ENCODE results near the gene CDC42BPA. TPM values are rescaled to one million over a fixed set of nuclear protein-coding genes. Genes with fewer than 3 reads are reported as not detected.
"Not testable (repeated sequence)": the region's sequence is repeated elsewhere in the genome, so short reads cannot be mapped to it uniquely, and the experiment has no call there.

Gene CDC42BPA
- total RNA-seq, 2 experiments from 2014 or later = 6.0 to 7.8 TPM

- no peak overlapping the region for H3K4me3 Mint-ChIP-seq
- ChIA-PET POLR2A (no interaction called here), CTCF (no interaction called here)
- no peak for DNase-seq
- no peak for ATAC-seq
- H3K36me3 Mint-ChIP-seq (ENCODE audit: low read depth) = no peaks in the 10 kb centered on the region
- H3K27me3 Mint-ChIP-seq = peaks cover 2% of the 10 kb centered on the region
- H3K27ac Mint-ChIP-seq = no peak overlapping the region
- no peaks in the 10 kb centered on the region for H3K9me3 Mint-ChIP-seq (ENCODE audit: low read depth)
- intact Hi-C loops (cut with DNase I, micrococcal nuclease) = no loop called here
- no peaks in the 10 kb centered on the region for H3K4me1 Mint-ChIP-seq
Measured at GRCh38 chr1:227134686-227135314, 183.5 kb downstream of the CDC42BPA start.

DNA sequence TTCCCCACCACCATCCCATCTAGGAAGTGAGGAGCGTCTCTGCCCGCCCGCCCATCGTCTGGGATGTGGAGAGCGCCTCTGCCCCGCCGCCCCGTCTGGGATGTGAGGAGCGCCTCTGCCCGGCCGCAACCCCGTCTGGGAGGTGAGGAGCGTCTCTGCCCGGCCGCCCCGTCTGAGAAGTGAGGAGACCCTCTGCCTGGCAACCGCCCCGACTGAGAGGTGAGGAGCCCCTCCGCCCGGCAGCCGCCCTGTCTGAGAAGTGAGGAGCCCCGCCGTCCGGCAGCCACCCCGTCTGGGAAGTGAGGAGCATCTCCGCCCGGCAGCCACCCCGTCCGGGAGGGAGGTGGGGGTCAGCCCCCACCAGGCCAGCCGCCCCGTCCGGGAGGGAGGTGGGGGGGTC, 185.6 kb downstream of the CDC42BPA start:
- H3K36me3 Mint-ChIP-seq (ENCODE audit: low read depth); H3K27ac Mint-ChIP-seq; POLR2A ChIA-PET; CTCF ChIA-PET; DNase-seq; H3K4me1 Mint-ChIP-seq; ATAC-seq; H3K9me3 Mint-ChIP-seq (ENCODE audit: low read depth); H3K4me3 Mint-ChIP-seq; intact Hi-C loops (cut with DNase I, micrococcal nuclease); H3K27me3 Mint-ChIP-seq: not testable (repeated sequence)

GRCh38 chr1:227131193-227131592, 187.1 kb downstream of the CDC42BPA start:
- no peak for ATAC-seq
- no peaks in the 10 kb centered on the region for H3K4me1 Mint-ChIP-seq
- no peaks in the 10 kb centered on the region for H3K9me3 Mint-ChIP-seq (ENCODE audit: low read depth)
- ChIA-PET POLR2A (no interaction called here), CTCF (no interaction called here)
- H3K27me3 Mint-ChIP-seq = peaks cover 2% of the 10 kb centered on the region
- H3K4me3 Mint-ChIP-seq = no peak overlapping the region
- H3K36me3 Mint-ChIP-seq (ENCODE audit: low read depth) = no peaks in the 10 kb centered on the region
- H3K27ac Mint-ChIP-seq = no peak overlapping the region
- intact Hi-C loops (cut with DNase I, micrococcal nuclease) = no loop called here
- no peak for DNase-seq

- intact Hi-C loops (cut with DNase I, micrococcal nuclease) = no loop called here
- H3K4me3 Mint-ChIP-seq = no peak overlapping the region
- DNase-seq (no peak), ATAC-seq (no peak)
- H3K4me1 Mint-ChIP-seq = no peaks in the 10 kb centered on the region
- H3K27me3 Mint-ChIP-seq = no peaks in the 10 kb centered on the region
- no peaks in the 10 kb centered on the region for H3K9me3 Mint-ChIP-seq (ENCODE audit: low read depth)
- ChIA-PET CTCF (no interaction called here), POLR2A (no interaction called here)
- H3K27ac Mint-ChIP-seq = no peak overlapping the region
- no peaks in the 10 kb centered on the region for H3K36me3 Mint-ChIP-seq (ENCODE audit: low read depth)
Measured at GRCh38 chr1:227127891-227128290, 190.4 kb downstream of the CDC42BPA start.

GRCh38 chr1:227125929-227126545, 192.3 kb downstream of the CDC42BPA start:
- intact Hi-C loops (cut with DNase I, micrococcal nuclease) = no loop called here
- Mint-ChIP-seq H3K4me3 (no peak overlapping the region), H3K36me3 (ENCODE audit: low read depth) (no peaks in the 10 kb centered on the region), H3K27me3 (no peaks in the 10 kb centered on the region), H3K4me1 (no peaks in the 10 kb centered on the region), H3K27ac (no peak overlapping the region), H3K9me3 (ENCODE audit: low read depth) (no peaks in the 10 kb centered on the region)
- ATAC-seq (no peak), DNase-seq (no peak)
- POLR2A ChIA-PET = no interaction called here
- CTCF ChIA-PET = no interaction called here

- Mint-ChIP-seq H3K9me3 (ENCODE audit: low read depth) (no peaks in the 10 kb centered on the region), H3K4me3 (no peak overlapping the region), H3K27ac (no peak overlapping the region), H3K4me1 (no peaks in the 10 kb centered on the region), H3K27me3 (no peaks in the 10 kb centered on the region), H3K36me3 (ENCODE audit: low read depth) (no peaks in the 10 kb centered on the region)
- CTCF ChIA-PET = interaction anchor here (0.5 to 0.7 kb wide), 2 partner anchors 220 to 482 kb away, joined by 3 read pairs; no protein-coding TSS in a partner anchor
- no peak for ATAC-seq
- intact Hi-C loops (cut with DNase I, micrococcal nuclease) = no loop called here
- DNase-seq = no peak
- POLR2A ChIA-PET = no interaction called here
Measured at GRCh38 chr1:227124473-227124872, 193.8 kb downstream of the CDC42BPA start.

DNA sequence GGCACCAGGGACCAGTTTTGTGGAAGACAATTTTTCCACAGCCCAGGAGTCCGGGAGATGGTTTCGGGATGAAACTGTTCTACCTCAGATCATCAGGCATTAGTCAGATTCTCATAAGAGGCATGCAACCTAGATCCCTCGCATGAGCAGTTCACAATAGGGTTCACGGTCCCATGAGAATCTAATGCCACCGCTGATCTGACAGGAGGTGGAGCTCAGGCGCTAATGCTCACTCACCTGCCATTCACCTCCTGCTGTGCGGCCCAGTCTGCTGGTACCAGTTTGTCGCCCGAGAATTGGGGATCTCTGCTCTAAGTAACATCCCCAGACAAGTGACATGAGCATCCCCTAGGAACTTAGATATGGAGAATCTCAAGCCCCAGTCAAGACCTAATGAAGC, 197.5 kb downstream of the CDC42BPA start:
- ATAC-seq (no peak), DNase-seq (no peak)
- no peak overlapping the region for H3K27ac Mint-ChIP-seq
- CTCF ChIA-PET = no interaction called here
- H3K27me3 Mint-ChIP-seq = no peaks in the 10 kb centered on the region
- no peaks in the 10 kb centered on the region for H3K36me3 Mint-ChIP-seq (ENCODE audit: low read depth)
- POLR2A ChIA-PET = no interaction called here
- no peaks in the 10 kb centered on the region for H3K9me3 Mint-ChIP-seq (ENCODE audit: low read depth)
- intact Hi-C loops (cut with DNase I, micrococcal nuclease) = no loop called here
- no peaks in the 10 kb centered on the region for H3K4me1 Mint-ChIP-seq
- H3K4me3 Mint-ChIP-seq = no peak overlapping the region

DNA sequence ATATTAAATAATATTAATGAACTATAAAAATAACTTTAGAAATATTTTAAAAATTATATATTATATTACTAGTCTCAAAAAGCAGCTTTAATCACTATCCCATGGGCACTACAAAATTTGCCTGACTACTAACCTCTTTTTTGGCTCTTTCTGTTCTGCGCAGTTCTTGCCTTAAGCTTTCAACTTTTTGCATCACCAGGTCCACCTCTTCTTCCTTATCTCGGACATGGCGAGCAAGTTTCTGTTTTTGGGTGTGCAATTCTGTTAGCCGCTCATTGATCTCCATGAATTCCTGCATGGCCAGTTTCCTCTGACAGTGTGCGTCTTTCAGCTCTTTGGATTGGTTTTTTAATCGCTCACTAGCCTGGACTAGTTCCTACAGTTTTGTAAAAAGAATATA, 205.8 kb downstream of the CDC42BPA start:
- CTCF ChIA-PET = interaction anchor here (0.6 to 1.2 kb wide), 3 partner anchors 17 to 486 kb away, joined by 3 read pairs; no protein-coding TSS in a partner anchor
- H3K27ac Mint-ChIP-seq = no peak overlapping the region

DNA sequence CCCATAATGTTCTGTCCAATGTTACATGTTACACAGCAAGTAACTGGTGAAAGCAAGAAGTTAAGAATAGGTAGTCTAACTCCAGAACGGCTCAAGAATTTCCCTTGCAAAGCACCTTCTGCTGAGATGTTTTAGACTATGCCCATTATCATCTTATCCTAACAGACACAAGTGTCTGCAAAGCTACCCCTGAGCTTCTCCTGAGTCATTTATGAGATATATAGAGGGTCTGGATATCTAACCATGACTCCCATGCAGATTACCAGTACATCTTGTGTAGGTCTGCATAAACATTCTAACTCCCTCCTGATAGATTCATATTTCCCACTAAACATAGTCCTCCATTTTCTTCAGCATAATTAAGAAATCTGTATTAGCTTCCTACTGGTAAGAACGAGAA, 206.5 kb downstream of the CDC42BPA start:
- H3K4me3 Mint-ChIP-seq = no peak overlapping the region
- no peaks in the 10 kb centered on the region for H3K9me3 Mint-ChIP-seq (ENCODE audit: low read depth)
- H3K4me1 Mint-ChIP-seq = no peaks in the 10 kb centered on the region
- ATAC-seq (no peak), DNase-seq (no peak)
- POLR2A ChIA-PET = no interaction called here
- peaks cover 2% of the 10 kb centered on the region for H3K36me3 Mint-ChIP-seq (ENCODE audit: low read depth)
- CTCF ChIA-PET = interaction anchor here (1.2 kb wide), 1 partner anchor 486 kb away, joined by 3 read pairs; no protein-coding TSS in a partner anchor
- H3K27ac Mint-ChIP-seq = no peak overlapping the region
- H3K27me3 Mint-ChIP-seq = peaks cover 5% of the 10 kb centered on the region
- intact Hi-C loops (cut with DNase I, micrococcal nuclease) = loop anchor here in 1 of 2 experiments (10.0 kb wide), 1 partner anchor 197 kb away; no protein-coding TSS in a partner anchor

More for the DNA sequence above, 205.8 kb downstream of the CDC42BPA start:
- POLR2A ChIA-PET = no interaction called here
- Mint-ChIP-seq H3K27me3 (peaks cover 5% of the 10 kb centered on the region), H3K4me1 (no peaks in the 10 kb centered on the region), H3K36me3 (ENCODE audit: low read depth) (peaks cover 2% of the 10 kb centered on the region), H3K9me3 (ENCODE audit: low read depth) (no peaks in the 10 kb centered on the region), H3K4me3 (no peak overlapping the region)
- ATAC-seq (no peak), DNase-seq (no peak)
- intact Hi-C loops (cut with DNase I, micrococcal nuclease) = loop anchor here in 1 of 2 experiments (10.0 kb wide), 1 partner anchor 198 kb away; no protein-coding TSS in a partner anchor

DNA sequence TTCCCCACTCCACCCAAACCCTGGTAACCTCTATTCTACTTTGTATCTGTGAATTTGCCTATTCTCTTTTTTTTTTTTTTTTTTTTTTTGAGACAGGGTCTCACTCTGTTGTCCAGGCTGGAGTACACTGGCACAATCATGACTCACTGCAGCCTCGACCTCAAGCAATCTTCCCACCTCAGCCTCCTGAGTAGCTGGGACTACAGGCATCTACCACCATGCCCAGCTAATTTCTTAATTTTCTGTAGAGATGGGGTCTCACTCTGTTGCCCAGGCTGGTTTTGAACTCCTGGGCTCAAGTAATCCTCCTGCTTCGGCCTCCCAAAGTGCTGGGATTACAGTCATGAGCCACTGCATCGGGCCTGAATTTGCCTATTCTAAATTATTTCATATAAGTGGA, 213.0 kb downstream of the CDC42BPA start:
- H3K4me1 Mint-ChIP-seq; H3K9me3 Mint-ChIP-seq (ENCODE audit: low read depth); CTCF ChIA-PET; H3K27ac Mint-ChIP-seq; intact Hi-C loops (cut with DNase I, micrococcal nuclease); H3K4me3 Mint-ChIP-seq; H3K27me3 Mint-ChIP-seq; ATAC-seq; H3K36me3 Mint-ChIP-seq (ENCODE audit: low read depth); DNase-seq: not testable (repeated sequence)
- POLR2A ChIA-PET = interaction anchor here (0.6 kb wide), 1 partner anchor 9 kb away, joined by 4 read pairs; no protein-coding TSS in a partner anchor

- ChIA-PET POLR2A (interaction anchor here (0.8 kb wide), 1 partner anchor 564 kb away, joined by 3 read pairs; no protein-coding TSS in a partner anchor), CTCF (no interaction called here)
- intact Hi-C loops (cut with DNase I, micrococcal nuclease) = no loop called here
- no peaks in the 10 kb centered on the region for H3K36me3 Mint-ChIP-seq (ENCODE audit: low read depth)
- H3K27ac Mint-ChIP-seq = no peak overlapping the region
- H3K9me3 Mint-ChIP-seq (ENCODE audit: low read depth) = no peaks in the 10 kb centered on the region
- DNase-seq (no peak), ATAC-seq (no peak)
- H3K4me3 Mint-ChIP-seq = no peak overlapping the region
- H3K4me1 Mint-ChIP-seq = no peaks in the 10 kb centered on the region
- peaks cover 4% of the 10 kb centered on the region for H3K27me3 Mint-ChIP-seq
Measured at GRCh38 chr1:227102056-227102455, 216.2 kb downstream of the CDC42BPA start.

- POLR2A ChIA-PET = no interaction called here
- Mint-ChIP-seq H3K27ac (no peak overlapping the region), H3K9me3 (ENCODE audit: low read depth) (no peaks in the 10 kb centered on the region), H3K4me3 (no peak overlapping the region), H3K36me3 (ENCODE audit: low read depth) (no peaks in the 10 kb centered on the region), H3K27me3 (no peaks in the 10 kb centered on the region), H3K4me1 (no peaks in the 10 kb centered on the region)
- ATAC-seq (no peak), DNase-seq (no peak)
- intact Hi-C loops (cut with DNase I, micrococcal nuclease) = no loop called here
- CTCF ChIA-PET = no interaction called here
Measured at GRCh38 chr1:227094249-227094966, 223.9 kb downstream of the CDC42BPA start.
